ENCODE results near the gene NIBAN1. TPM values are rescaled to one million over a fixed set of nuclear protein-coding genes. Genes with fewer than 3 reads are reported as not detected.
"Not testable (repeated sequence)": the region's sequence is repeated elsewhere in the genome, so short reads cannot be mapped to it uniquely, and the experiment has no call there.

Gene NIBAN1
- total RNA-seq, 2 experiments from 2014 or later = 4.2 to 4.5 TPM

DNA sequence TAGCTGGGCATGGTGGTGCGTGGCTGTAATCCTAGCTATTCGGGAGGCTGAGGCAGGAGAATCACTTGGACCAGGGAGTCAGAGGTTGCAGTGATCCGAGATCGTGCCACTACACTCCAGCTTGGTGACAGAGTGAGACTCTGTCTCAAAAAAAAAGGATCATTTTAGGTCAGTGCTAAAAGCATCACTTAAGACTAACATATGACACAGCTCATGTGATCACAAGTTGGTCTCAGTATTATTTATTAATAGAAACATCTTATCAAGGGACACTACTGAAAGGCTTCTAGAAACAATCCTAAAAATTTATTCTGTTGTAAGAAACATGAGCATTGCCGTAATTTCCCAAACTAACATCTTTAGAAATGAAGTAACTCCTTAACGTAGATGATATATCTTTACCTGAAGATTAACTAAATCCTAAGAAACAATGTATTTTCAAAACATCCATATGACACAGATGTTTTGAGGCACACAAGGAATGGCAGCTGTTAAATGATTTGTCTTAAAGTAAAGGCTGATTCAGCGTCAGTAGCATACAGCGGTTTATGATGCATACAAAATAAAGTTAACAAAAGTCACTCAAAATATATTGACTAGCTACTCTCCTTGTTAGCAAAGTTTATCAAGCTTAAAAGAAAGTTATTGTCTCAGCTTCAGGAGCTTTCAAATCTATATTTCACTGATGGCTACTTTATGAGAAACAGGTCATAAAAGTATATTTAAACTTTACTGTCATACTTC lies 2.6 kb downstream of the NIBAN1 start:
- CTCF ChIA-PET = interaction anchor here (2.0 to 2.9 kb wide), 3 partner anchors 9 to 166 kb away, joined by 5 to 15 read pairs (median 10); no protein-coding TSS in a partner anchor
- Mint-ChIP-seq H3K36me3 (ENCODE audit: low read depth) (no peaks in the 10 kb centered on the region), H3K4me3 (no peak overlapping the region), H3K27me3 (ENCODE audit: low read depth) (peaks cover 21% of the 10 kb centered on the region), H3K27ac (no peak overlapping the region), H3K4me1 (ENCODE audit: low read depth) (peaks cover 40% of the 10 kb centered on the region), H3K9me3 (no peaks in the 10 kb centered on the region)
- DNase-seq = no peak
- intact Hi-C loops (cut with micrococcal nuclease) = loop anchor here (1.0 to 10.0 kb wide), 9 partner anchors 27 to 1334 kb away; partner anchors contain the start of genes ARPC5 and TSEN15

DNA sequence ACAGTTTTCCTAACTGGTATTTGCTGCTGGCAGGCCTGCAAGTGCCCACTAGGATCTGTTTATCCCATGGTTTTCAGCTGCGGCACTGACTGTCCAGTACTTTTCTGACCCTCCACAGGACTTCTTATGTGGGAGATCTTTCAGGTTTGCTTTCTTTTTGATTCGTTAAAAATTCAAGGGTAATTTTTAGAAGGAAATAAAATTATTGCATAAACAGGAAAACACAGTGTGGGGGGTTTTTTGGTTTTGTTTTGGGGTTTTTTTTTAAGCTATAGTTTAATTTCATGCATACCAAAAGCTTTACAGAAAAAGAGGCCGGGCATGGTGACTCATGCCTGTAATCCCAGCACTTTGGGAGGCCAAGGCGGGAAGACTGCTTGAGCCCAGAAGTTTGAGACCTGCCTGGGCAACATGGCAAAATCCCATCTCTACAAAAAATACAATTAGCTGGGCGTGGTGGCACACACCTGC lies 3.6 kb downstream of the NIBAN1 start:
- intact Hi-C loops (cut with micrococcal nuclease) = loop anchor here (5.0 to 10.0 kb wide), 7 partner anchors 476 to 1333 kb away; partner anchors contain the start of genes ARPC5 and TSEN15
- Mint-ChIP-seq H3K4me1 (ENCODE audit: low read depth) (peaks cover 40% of the 10 kb centered on the region), H3K9me3 (no peaks in the 10 kb centered on the region), H3K27ac (no peak overlapping the region), H3K36me3 (ENCODE audit: low read depth) (no peaks in the 10 kb centered on the region), H3K4me3 (no peak overlapping the region), H3K27me3 (ENCODE audit: low read depth) (peaks cover 15% of the 10 kb centered on the region)
- peak; percentile 46 for DNase-seq
- CTCF ChIA-PET = interaction anchor here (1.3 to 2.1 kb wide), 2 partner anchors 9 to 165 kb away, joined by 8 to 15 read pairs; no protein-coding TSS in a partner anchor

DNA sequence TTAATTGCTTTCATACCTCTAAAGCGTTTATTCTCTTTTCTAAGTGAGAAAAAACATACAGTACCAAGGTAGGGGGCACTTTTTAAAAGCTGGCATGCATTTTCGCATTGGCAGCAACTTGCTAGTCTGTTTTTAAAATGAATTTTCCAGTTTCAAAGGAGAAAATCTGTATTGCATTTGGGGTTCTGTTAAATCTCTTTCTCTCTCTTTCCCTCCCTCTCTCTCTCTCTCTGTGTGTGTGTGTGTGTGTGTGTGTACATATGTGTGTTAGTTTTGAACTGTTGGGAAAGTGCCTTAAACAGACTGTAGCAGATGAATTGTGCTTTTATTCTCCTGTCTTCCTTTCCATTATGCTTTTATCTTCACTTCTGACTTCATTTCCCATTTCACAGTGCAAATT lies 7.3 kb downstream of the NIBAN1 start:
- H3K27me3 Mint-ChIP-seq (ENCODE audit: low read depth) = peaks cover 8% of the 10 kb centered on the region
- DNase-seq = no peak
- no peak overlapping the region for H3K4me3 Mint-ChIP-seq
- CTCF ChIA-PET = interaction anchor here (1.3 kb wide), 1 partner anchor 162 kb away, joined by 5 read pairs; no protein-coding TSS in a partner anchor
- H3K27ac Mint-ChIP-seq = no peak overlapping the region
- no peaks in the 10 kb centered on the region for H3K36me3 Mint-ChIP-seq (ENCODE audit: low read depth)
- H3K4me1 Mint-ChIP-seq (ENCODE audit: low read depth) = peaks cover 17% of the 10 kb centered on the region
- no peaks in the 10 kb centered on the region for H3K9me3 Mint-ChIP-seq
- intact Hi-C loops (cut with micrococcal nuclease) = no loop called here

DNA sequence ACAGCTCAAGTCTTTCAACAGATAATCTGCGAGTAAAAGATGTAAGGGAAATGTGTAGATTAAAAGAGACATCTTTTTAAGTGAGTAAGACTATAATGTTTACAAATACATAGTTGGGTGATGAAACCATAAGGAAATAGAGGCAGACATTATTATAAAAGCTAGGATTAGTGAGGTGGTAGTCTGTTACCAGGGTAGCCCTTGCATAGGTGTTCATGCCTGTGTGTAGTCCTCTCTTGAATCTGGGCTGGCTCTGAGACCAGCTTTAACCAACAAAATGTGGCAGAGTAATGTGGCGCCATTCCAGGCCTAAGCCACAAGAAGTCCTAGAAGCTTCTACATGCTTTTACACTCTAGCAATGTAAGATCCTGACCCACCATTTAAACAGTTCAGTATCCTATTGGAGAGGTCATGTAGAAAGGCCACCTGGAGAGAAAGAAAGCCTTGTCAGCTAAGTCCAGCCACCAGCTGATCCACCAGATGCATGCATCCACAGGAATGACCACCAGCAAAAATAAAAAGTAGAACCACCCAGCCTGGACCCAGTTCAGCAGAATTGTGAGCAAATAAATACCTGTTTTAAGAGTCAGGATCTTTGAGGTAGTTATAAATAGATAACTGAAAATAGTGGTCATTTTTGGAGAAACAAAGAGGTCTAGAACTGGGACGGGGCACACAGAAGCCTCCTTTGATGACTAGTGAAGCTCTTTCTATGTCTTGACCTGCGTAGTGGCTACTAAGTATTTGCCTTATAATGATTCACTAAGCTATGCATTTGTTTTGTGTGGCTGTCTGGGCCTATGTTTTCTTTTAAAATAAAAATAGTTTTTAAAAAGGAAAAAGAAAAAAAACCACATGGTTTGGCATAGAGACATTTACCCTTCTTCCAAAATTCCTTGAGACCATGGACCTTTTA lies 8.1 kb downstream of the NIBAN1 start:
- Mint-ChIP-seq H3K27ac (no peak overlapping the region), H3K9me3 (no peaks in the 10 kb centered on the region), H3K4me3 (no peak overlapping the region), H3K36me3 (ENCODE audit: low read depth) (no peaks in the 10 kb centered on the region), H3K4me1 (ENCODE audit: low read depth) (peaks cover 14% of the 10 kb centered on the region), H3K27me3 (ENCODE audit: low read depth) (peaks cover 8% of the 10 kb centered on the region)
- DNase-seq = no peak
- CTCF ChIA-PET = interaction anchor here (1.3 kb wide), 1 partner anchor 161 kb away, joined by 5 read pairs; no protein-coding TSS in a partner anchor
- intact Hi-C loops (cut with micrococcal nuclease) = no loop called here

DNA sequence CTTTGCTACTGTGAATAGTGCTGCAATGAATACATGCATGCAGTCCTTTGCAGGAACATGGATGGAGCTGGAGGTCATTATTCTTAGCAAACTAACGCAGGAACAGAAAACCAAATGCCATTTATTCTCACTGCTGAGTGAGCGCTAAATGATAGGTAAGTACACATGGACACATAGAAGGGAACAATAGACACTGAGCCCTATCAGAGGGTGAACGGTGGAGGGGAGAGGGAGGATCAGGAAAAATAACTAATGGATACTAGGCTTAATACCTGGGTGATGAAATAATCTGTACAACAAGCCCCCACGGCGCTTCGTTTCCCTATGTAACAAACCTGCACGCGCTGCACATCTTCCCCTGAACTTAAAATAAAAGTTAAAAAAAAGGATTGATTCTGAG lies 8.9 kb downstream of the NIBAN1 start:
- H3K27ac Mint-ChIP-seq = no peak overlapping the region
- H3K4me3 Mint-ChIP-seq = no peak overlapping the region
- peaks cover 6% of the 10 kb centered on the region for H3K4me1 Mint-ChIP-seq (ENCODE audit: low read depth)
- intact Hi-C loops (cut with micrococcal nuclease) = no loop called here
- peaks cover 8% of the 10 kb centered on the region for H3K27me3 Mint-ChIP-seq (ENCODE audit: low read depth)
- no peaks in the 10 kb centered on the region for H3K36me3 Mint-ChIP-seq (ENCODE audit: low read depth)
- no peaks in the 10 kb centered on the region for H3K9me3 Mint-ChIP-seq
- no peak for DNase-seq
- CTCF ChIA-PET = no interaction called here

DNA sequence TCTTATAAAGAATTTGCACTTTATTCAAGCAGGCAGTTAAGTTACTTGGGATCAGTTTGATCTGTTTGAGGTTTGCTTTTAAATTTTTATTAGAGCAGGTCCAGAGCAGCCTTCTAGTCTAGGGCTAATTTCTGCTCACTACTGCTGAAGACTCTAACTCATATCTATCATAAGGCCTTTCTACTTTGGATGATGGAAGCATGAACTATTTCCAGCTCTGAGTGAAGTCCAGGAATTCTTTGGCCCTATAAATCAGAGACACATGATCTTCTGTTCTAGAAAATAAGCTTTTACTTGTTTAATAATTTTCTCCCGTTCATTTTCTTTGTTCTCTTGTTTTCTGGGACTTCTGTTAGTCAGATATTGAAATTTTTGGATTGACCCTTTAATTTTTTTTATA lies 14.7 kb downstream of the NIBAN1 start:
- intact Hi-C loops (cut with micrococcal nuclease) = no loop called here
- Mint-ChIP-seq H3K4me3 (no peak overlapping the region), H3K4me1 (ENCODE audit: low read depth) (peaks cover under 1% of the 10 kb centered on the region), H3K27me3 (ENCODE audit: low read depth) (no peaks in the 10 kb centered on the region), H3K27ac (no peak overlapping the region), H3K9me3 (no peaks in the 10 kb centered on the region), H3K36me3 (ENCODE audit: low read depth) (no peaks in the 10 kb centered on the region)
- CTCF ChIA-PET = no interaction called here
- no peak for DNase-seq

DNA sequence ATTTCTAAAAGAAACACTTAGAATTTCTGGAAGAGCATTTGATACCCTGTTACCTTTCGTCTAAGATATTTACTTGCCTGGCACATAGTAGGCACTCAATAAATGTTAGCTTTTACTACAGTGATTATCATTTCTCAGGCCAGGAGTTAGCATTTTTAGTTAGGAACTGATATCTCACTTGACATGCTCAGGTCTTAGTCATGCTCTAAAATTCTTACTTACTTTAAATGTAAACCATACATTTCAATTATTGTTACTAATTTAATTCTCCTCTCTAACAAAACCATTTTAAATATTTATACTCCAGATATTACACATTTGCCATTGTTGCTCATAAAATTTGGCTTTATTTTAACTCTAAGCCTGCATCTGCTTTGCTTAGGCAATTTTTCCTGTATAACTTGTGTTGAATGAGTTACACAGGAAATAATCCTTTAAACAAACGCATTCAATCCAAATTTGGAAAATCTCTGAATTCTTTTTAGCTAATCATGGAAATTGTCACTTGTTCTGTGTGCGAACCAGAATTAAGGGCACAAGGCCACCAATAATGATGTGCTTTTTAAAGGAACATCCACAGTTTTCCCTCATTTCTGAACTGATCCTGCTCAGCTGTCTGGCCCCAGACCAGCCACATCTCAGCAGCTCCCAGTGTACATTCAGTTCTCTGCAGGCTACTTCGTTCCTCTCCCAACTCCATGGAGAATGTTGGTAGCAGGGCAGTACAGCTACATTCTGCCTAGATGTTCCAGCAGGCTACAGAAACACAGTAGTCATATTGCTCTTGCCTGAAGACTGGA lies 15.6 kb downstream of the NIBAN1 start:
- peaks cover 1% of the 10 kb centered on the region for H3K27me3 Mint-ChIP-seq (ENCODE audit: low read depth)
- no peak for DNase-seq
- intact Hi-C loops (cut with micrococcal nuclease) = no loop called here
- no peaks in the 10 kb centered on the region for H3K9me3 Mint-ChIP-seq
- H3K4me1 Mint-ChIP-seq (ENCODE audit: low read depth) = peaks cover 8% of the 10 kb centered on the region
- CTCF ChIA-PET = no interaction called here
- H3K4me3 Mint-ChIP-seq = no peak overlapping the region
- H3K27ac Mint-ChIP-seq = no peak overlapping the region
- no peaks in the 10 kb centered on the region for H3K36me3 Mint-ChIP-seq (ENCODE audit: low read depth)

DNA sequence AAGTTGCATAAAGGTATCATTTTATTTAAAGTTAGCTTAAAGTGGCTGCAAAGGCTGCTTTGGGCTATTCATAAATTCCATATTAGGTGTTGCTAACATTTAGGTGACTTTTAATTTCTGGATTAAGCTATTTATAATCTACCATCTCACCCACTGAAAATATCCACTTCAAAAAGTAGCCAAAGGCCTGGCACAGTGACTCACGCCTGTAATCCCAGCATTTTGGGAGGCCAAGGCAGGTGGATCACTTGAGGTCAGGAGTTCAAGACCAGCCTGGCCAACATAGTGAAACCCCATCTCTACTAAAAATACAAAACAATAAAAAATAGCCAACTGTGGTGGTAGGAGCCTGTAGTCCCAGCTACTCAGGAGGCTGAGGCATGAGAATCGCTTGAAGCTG lies 16.4 kb downstream of the NIBAN1 start:
- intact Hi-C loops (cut with micrococcal nuclease); DNase-seq; H3K36me3 Mint-ChIP-seq (ENCODE audit: low read depth); H3K27me3 Mint-ChIP-seq (ENCODE audit: low read depth); H3K9me3 Mint-ChIP-seq; H3K4me3 Mint-ChIP-seq; H3K27ac Mint-ChIP-seq: not testable (repeated sequence)
- peaks cover 12% of the 10 kb centered on the region for H3K4me1 Mint-ChIP-seq (ENCODE audit: low read depth)
- CTCF ChIA-PET = interaction anchor here (1.1 kb wide), 1 partner anchor 24 kb away, joined by 3 read pairs; no protein-coding TSS in a partner anchor

DNA sequence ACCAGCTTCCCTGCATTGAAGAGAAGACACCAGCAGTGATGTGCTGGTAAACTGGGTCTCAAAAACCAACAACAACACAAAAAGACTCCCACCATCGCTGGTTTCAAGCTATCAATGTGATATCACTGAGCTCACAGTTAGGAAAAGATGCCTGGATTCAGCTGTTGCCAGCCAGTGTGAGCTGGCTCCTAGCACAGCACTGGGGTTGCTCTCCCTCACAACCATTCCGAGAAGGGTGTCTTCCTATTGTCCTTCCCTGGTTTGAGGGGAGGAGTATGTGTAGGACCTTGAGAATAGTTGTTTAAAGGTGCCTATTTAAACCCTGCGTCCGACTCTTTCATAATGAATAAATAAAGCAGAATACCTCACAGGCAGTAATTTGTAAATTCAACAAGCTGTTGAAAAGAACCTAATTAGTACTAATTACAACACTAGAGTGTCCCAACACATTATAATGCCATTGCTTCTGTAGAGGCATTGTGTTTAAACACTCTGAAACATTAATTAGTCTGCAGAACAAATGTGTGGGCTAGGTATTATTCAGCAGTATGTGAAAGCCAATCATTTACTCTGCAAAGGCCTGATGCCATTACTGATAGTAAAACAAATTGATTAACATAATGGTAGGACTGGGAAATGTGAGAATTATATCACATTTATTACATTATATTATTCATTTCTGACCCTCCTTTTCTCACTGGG lies 17.2 kb downstream of the NIBAN1 start:
- CTCF ChIA-PET = interaction anchor here (1.1 kb wide), 1 partner anchor 25 kb away, joined by 3 read pairs; no protein-coding TSS in a partner anchor
- Mint-ChIP-seq H3K27ac (no peak overlapping the region), H3K4me3 (no peak overlapping the region), H3K36me3 (ENCODE audit: low read depth) (no peaks in the 10 kb centered on the region), H3K27me3 (ENCODE audit: low read depth) (peaks cover 1% of the 10 kb centered on the region), H3K9me3 (no peaks in the 10 kb centered on the region), H3K4me1 (ENCODE audit: low read depth) (peaks cover 12% of the 10 kb centered on the region)
- intact Hi-C loops (cut with micrococcal nuclease) = no loop called here
- DNase-seq = no peak

DNA sequence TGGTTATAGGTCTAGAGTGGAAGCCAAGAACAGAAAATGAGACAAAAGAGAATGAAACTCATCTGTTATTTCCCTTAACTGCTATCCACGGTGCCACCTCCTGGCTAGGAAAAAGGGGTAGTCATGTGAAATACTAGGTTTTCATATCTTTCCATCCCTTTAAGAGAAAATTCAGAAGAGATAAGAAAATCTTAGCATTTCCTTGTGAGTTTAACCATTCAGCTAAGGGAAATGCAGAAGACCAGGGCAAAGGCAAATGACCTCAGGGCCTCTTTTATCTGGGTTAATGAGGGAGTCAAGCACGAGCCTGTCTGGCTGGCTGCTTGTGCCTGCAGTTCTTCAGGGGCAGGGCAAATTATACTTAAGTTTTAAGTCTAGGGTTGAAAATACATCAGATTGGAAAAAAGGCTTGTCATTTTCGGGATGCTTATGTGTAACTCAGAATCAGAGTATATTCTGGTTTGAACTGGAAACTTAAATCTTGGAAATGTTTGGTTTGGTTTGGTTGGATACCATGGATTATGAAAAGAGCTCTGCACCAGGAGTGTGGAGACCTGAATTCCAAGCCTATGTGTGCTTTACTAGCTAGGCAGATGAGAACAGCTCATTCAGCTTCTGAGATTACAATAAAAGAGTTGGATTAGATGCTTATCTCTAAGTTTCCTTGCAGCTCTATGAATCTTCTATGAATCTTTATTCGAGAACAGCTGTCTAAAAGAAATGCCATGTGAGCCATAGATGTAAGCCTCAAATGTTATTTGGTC lies 19.9 kb downstream of the NIBAN1 start:
- CTCF ChIA-PET = no interaction called here

More for the DNA sequence above, 19.9 kb downstream of the NIBAN1 start:
- Mint-ChIP-seq H3K9me3 (no peaks in the 10 kb centered on the region), H3K4me1 (ENCODE audit: low read depth) (peaks cover 12% of the 10 kb centered on the region), H3K27me3 (ENCODE audit: low read depth) (peaks cover 1% of the 10 kb centered on the region), H3K27ac (no peak overlapping the region), H3K36me3 (ENCODE audit: low read depth) (no peaks in the 10 kb centered on the region), H3K4me3 (no peak overlapping the region)
- no peak for DNase-seq
- intact Hi-C loops (cut with micrococcal nuclease) = no loop called here
